ENCODE measurements around the gene CXCL1.

The CXCL1 gene

GRCh38 chr4:73919691-73920090 is 50.5 kb downstream of the CXCL1 start:
- no peaks in the 10 kb centered on the region for H3K9me3 ChIP-seq (ENCODE audit: insufficient read depth, low read length, severe bottlenecking)
- H3K4me2 ChIP-seq (ENCODE audit: insufficient read depth, low read length), result no peak overlapping the region
- H3K79me2 ChIP-seq (ENCODE audit: insufficient read depth, low read length), result no peaks in the 10 kb centered on the region
- no peaks in the 10 kb centered on the region for H3K36me3 ChIP-seq (ENCODE audit: insufficient read depth, low read length)
- H3K4me3 ChIP-seq (ENCODE audit: low read depth in 1 of 2, low read length in 2 of 2), result no peak overlapping the region
- TF ChIP-seq, protein P1, sequence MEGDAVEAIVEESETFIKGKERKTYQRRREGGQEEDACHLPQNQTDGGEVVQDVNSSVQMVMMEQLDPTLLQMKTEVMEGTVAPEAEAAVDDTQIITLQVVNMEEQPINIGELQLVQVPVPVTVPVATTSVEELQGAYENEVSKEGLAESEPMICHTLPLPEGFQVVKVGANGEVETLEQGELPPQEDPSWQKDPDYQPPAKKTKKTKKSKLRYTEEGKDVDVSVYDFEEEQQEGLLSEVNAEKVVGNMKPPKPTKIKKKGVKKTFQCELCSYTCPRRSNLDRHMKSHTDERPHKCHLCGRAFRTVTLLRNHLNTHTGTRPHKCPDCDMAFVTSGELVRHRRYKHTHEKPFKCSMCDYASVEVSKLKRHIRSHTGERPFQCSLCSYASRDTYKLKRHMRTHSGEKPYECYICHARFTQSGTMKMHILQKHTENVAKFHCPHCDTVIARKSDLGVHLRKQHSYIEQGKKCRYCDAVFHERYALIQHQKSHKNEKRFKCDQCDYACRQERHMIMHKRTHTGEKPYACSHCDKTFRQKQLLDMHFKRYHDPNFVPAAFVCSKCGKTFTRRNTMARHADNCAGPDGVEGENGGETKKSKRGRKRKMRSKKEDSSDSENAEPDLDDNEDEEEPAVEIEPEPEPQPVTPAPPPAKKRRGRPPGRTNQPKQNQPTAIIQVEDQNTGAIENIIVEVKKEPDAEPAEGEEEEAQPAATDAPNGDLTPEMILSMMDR (IDR thresholded peaks at IDR 0.05; ENCODE audit: borderline replicate concordance, extremely low read depth, low read length, poor library complexity, severe bottlenecking), result no peak
- no peak for TF ChIP-seq EZH2 (IDR thresholded peaks at IDR 0.05; ENCODE audit: borderline replicate concordance, low read depth, low read length, severe bottlenecking)
- H3K9ac ChIP-seq (ENCODE audit: low read depth, low read length), result no peak overlapping the region
- H3K27ac ChIP-seq (ENCODE audit: low read length), result no peak overlapping the region
- DNase-seq (no peak), ATAC-seq (ENCODE audit: insufficient read depth, low read depth) (no peak)
- no peaks in the 10 kb centered on the region for H3K27me3 ChIP-seq (ENCODE audit: insufficient read depth, low read length, poor library complexity)
- no peak overlapping the region for H2AFZ ChIP-seq (ENCODE audit: low read depth, low read length)
- no peaks in the 10 kb centered on the region for H4K20me1 ChIP-seq (ENCODE audit: insufficient read depth, low read length)
- no peaks in the 10 kb centered on the region for H3K4me1 ChIP-seq (ENCODE audit: insufficient read depth, low read length)
